NCI-H1694 treated with DMSO at 0.1 percent for 48 hours (cell line): ENCODE measurements around the gene ASIP.
"Not testable (repeated sequence)": the region's sequence is repeated elsewhere in the genome, so short reads cannot be mapped to it uniquely, and the experiment has no call there.

Experiments used
- DNase-seq: peaks from one replicate; lab custom pipeline; 2025; lab: John Stamatoyannopoulos, UW

The ASIP gene

DNA sequence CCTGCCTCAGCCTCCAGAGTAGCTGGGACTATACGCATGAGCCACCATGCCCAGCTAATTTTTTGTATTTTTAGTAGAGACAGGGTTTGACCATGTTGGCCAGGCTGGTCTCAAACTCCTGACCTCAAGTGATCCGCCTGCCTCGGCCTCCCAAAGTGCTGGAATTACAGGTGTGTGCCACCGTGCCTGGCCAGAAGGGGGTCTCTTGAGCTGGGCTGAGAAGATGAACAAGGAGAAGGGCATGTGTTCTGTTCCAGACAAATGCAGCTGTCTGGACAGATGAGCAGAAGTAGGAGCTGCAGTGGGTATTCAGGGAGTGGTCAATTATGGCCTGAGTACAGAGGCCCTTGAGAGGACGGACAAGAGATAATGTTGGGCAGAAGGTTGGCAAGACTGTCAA, 46.3 kb downstream of the ASIP start:
- DNase-seq = not testable (repeated sequence)

DNA sequence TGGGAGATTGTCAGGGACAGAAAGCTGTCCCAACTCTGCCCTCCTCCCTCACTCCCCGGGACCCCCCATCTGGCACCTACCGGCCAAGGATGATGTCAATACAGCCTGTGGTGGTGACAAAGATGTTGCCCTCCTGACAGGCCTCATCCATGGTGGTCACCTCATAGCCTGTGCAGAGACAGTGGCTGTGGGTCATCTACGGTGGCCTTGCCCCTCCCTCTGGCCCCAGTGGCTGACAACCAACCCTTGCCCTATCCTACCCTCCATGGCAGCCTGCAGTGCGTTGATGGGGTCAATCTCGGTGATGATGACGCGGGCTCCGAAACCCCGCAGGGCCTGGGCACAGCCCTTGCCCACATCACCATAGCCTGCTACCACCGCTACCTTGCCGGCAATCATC, 49.2 kb downstream of the ASIP start:
- DNase-seq = no peak

DNA sequence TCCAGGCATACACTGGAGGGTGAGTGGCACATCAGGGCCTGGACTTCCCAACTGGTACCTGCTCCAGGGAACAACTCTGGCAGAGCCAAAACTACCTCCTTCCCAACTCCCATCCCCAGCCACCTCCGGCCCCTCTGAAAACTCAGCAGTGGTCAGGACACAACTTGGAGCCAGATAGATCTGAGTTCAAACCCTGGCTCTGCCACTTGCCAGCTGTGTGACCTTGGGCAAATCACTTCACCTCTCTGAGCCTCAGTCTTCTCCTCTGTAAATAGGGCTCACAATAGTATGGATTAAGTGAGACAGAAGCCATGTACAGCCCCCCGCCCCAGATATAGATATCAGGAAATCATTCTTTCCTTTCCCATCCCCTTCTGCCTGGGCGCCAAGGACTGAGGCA, 51.3 kb downstream of the ASIP start:
- no peak for DNase-seq

DNA sequence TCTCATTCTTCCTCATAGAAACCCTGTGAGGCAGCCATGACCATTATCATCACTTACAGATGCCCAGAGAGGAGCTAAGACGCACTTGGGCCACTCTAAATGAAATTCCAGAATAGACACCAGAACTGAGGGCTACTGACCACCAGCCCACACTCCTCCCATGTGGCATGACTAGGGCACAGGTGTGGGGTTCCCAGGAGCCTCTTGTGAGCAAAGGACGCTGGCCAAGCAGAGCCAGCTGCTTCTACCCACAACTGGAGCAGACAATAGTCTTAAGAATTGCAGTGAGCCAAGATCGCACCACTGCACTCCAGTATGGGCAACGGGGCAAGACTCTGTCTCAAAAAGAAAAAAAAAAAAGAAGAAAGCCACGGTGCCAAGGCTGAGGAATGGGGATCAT, 51.9 kb downstream of the ASIP start:
- DNase-seq = no peak

DNA sequence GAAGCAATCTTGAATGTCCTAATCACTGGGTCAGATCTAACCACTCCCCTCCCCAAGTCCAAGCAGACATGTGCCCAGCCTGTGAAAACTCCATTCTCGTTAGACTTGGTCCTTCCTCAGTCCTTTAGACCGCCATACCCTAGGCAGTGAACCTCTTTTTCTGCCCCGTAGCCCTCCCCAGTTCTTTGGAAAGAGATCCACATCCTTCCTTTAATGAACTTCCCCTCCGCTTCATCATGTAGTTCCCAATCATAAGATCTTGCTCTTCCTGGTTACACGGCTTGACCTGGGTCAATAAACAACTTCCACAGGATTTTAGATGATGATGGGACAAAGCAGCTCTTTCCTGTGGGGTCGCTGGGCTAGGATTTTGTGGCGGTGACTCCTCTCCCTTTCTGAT, 52.4 kb downstream of the ASIP start:
- no peak for DNase-seq

DNA sequence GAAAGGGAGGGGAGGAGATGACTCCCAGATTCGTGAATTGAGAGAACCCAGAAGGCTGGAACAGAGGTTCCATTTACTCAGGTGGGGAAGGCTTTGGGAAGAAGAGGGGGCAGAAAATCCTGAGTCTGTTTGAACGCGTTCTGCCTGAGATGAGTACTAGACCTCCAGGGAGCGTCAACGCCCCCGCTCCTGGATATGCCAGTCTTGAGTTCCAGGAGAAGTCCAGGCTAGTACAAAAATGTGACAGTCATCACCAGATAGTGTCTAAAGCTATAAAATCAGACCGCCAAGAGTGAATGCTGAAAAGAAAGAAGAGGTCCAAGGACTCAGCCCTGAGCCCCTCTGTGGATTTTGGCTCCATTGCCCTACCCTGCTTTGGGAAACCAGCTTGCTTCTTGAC, 53.3 kb downstream of the ASIP start:
- no peak for DNase-seq

DNA sequence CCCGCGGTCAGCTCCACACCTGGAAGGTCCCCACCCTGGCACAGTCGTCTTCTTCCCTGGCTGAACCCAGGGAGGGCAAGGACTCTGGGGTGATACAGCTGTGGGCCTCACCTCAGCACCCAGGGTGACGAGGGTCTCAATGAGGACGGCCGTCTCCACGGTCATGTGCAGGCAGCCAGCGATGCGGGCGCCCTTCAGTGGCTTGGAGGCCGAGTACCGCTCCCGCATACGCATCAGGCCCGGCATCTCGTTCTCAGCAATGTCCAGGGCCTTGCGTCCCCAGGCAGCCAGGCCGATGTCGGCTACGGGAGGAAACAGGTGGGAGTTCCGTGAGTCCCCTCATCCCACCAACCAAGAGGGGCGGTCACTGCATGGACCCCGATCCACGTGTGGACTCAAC, 54.1 kb downstream of the ASIP start:
- no peak for DNase-seq

DNA sequence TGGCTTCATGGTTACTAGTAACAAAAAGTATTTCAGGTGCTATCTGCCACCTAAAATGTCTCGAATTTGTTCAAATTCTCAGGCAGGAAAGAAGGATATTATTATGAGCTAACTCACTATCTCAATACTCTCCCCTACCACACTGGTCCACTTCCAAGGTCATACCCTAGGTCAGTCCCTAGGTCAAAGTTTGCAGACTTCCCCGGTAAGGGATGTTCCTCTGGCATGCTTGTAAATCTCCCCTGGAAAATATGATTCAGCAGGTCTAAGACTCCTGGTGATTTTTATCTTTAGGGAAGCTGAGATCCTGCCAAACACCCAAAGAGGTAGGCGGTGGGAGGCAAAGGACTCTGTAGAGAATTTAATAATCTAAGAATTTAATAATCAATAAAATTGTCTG, 55.2 kb downstream of the ASIP start:
- DNase-seq = no peak

DNA sequence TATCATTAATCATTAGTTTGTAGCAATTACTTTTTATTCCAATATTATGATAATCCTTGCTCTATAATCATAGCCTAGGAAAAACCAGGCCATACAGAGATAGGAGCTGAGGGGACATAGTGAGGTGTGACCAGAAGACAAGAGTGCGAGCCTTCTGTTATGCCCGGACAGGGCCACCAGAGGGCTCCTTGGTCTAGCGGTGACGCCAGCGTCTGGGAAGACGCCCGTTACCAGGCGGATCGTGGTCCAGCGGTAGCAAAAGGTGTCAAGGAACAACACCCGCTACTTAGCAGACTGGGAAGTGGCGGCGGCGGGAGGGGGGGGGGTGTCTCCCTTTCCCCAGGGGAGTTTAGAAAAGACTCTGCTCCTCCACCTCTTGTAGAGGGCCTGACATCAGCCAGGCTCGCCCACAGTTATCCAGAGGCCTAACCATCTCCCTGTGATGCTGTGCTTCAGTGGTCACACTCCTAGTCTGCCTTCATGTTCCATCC, 57.1 kb downstream of the ASIP start:
- DNase-seq = not testable (repeated sequence)

DNA sequence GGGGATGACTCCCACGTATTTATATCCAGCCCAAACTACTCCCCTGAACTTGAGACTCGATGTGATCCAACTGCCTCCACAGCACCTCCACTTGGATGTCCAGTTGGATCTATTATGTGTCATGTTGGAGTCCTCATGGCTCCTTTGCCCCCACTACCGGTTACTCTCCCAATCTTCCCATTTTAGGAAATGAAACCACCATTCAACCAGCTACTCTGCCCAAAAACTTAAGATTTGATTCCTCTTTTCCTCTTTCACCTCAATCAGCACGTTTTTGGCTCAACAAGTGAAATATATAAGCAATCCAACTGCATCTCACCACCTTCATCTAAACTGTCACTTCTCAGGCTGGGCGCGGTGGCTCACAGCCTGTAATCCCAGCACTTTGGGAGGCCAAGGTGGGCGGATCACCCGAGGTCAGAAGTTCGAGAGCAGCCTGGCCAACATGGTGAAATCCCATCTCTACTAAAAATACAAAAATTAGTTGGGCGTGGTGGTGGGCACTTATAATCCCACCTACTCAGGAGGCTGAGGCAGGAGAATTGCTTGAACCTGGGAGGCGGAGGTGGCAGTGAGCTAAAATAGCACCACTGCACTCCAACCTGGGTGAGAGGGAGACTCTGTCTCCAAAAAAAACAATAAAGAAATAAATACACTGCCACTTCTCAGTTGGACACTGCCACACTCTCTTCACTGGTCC, 58.5 kb downstream of the ASIP start:
- DNase-seq = no peak

DNA sequence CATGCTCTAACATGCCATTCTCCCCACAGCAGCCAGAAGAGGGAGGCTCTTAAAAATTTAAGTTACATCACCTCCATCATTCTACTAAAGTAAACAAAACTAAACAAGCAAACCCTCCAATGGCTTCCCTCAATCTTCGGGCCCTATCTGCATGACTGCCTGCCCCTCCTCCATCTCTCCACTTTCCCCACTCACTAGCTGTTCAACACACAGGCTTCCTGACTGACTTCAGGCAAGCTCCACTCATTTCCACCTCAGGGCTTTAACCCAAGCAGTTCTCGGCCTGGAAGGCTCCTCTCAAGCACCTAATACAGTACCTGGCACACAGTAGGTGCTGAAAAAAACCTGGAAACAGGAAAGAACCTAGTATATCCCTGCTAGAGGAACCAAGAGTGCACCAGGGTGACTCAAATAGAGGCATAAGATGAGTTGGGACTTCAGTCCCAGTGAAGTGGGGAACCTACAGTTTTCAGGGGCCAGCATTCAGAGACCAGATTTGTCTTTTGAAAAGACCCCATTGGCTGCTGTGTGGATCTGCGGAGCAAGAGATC, 59.1 kb downstream of the ASIP start:
- no peak for DNase-seq

DNA sequence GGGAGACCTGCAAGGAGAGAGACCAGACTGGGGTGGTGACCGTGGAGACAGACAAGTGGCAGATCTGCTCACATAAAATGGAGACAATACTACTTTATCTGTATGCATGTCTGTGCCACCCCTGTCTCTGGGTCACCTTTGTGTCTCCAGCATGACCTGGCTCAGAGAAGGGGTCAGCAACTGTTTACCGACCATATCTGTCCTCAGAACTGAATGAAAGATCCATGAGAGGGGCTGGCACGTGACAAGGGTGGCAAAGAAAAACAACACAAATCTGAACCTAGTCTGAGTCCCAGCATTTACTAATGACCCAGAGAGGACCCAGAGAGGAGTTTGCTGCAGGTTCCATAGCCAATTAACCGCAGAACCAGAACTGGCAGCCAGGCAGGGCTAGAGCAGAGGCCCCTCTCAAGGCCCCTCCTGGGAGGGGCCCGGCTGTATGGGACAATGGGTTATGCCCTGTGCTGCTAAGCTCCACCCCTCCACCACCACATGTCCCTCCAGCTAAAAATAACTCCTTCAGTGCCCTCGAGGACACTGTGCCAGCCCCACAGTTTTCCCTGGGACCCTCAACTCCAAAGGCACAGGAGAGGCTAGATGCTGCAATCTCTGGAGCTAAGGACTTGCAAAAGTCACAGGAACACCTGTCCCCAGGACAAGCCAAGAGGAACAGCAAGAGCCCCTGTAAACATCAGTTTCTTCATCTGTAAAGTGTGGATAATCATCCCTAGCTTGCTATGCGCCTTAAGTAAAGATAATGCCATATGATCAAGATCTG, 59.8 kb downstream of the ASIP start:
- DNase-seq = no peak

DNA sequence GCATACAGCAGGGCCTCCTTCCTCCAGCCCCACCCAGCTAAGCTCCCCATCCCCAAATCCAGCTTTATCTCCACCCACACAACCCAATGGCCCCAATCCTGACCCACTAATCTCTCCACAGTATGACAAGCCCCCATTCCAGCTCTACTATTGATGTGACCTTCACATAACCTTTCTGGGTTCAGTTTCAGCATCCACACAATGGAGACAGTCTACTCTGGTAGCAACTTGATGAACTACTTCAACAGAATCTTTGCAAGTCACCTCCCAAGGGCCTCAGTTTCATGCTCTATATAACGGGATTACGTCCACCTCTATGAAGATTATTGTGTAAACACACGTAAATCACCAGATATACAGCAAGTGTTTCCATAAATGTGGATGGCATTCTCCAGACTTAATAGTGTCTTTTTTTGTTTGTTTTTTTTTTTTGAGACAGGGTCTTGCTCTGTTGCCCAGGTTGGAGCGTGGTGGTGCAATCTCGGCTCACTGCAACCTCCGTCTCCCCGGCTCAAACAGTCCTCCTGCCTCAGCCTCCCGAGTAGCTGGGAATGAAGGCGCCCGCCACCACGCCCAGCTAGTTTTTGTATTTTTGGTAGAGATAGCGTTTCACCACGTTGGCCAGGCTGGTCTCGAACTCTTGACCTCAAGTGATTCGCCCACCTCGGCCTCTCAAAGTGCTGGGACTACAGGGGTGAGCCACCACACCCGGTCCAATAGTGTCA, 60.5 kb downstream of the ASIP start:
- no peak for DNase-seq

DNA sequence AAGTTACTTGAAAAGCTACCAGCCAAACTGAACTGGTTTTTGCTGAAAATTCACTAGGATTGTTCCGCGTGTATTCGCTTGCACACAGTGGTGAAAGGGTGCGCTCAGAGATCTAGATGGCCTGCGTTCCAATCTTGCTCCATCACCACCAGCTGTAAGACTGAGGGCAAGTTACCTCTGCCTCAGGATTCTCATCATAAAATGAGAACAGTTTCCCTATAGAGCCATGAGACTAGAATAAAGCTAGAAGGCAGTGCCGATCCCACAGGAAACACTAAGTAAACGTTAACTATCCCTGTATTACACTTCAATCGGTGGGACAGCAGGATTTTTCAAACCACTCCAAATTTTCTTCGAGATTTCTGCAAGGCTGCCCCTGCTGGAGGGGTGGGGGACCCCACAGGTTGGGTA, 61.1 kb downstream of the ASIP start:
- peak; percentile 11 for DNase-seq

DNA sequence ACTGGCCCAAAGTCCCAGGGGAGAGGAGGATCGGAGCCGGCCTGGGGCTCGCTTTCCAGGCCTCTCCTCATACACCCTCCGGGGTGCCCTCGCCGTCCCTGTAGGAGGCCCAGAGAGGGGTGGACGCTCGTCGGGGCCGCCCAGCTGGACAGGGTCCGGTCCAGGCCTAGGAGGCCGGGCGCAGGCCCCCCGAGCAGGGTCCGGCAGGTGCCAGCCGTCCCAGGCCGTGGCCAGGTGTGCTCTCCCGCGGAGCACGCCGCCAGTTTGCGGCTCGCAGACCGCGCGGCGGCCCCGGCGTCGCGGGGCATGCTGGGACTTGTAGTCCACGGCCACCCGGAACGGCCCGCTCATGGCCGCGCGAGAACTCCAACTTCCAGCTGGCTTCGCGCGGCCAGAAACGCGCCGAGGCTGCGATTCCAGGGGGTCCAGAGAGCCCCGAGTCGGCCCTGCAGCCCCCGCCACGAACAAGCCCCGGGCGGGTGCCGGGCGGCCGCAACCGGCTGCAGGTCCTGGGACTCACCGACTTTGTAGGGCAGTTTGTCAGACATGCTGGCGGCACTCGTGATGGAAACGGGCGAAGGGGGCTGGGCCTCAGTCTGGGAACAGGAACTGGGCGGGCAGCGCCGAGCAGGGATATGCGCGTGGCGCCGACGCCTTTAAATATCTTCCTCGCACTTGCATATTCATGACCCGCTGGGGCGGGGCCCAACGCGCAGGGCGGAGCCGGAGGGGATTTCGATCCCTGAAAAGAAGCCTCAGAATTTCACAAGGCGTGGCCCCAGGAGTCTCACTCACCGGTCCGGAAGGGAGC, 61.7 kb downstream of the ASIP start, which contains the start of gene AHCY:
AHCY (minus strand) TSS at position 633 of the 811 bp plus-strand sequence; CDS start at position 548, 85 bp downstream.
- peak; percentile 84 for DNase-seq

DNA sequence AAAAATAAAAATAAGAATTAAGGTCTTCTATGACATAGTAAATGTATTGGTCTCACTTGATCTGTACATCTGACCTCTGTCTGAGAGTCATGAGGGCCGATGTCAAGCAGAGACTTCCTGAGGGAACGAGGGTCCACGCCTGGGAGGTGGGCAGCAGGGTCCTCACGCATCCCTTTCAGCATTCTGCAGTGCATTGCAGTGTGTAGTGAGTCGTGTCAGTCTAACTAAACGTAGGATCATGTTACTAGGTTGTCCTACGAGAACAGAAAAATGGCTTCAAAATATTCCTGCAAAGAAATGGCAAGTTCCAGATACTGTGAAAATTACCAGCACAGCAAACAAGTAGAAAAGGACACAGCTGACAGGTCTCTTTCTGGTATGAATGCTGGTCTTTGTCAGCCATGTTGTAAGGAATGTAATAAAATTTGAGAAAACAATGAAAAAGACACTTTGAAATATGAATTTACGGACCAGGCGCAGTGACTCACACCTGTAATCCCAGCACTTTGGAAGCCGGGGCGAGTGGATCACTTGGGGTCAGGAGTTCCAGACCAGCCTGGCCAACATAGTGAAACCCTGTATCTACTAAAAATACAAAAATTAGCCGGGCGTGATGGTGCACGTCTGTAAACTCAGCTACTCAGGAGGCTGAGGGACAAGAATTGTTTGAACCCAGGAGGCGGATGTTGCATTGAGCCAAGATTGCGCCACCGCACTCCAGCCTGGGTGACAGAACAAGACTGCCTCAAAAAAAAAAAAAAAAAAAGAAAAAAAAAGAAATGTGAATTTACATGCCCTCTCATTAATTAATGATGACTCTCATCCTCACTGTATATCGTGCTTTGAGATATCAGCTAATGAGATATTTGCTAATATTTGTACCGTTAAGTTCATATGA, 64.4 kb downstream of the ASIP start:
- no peak for DNase-seq

DNA sequence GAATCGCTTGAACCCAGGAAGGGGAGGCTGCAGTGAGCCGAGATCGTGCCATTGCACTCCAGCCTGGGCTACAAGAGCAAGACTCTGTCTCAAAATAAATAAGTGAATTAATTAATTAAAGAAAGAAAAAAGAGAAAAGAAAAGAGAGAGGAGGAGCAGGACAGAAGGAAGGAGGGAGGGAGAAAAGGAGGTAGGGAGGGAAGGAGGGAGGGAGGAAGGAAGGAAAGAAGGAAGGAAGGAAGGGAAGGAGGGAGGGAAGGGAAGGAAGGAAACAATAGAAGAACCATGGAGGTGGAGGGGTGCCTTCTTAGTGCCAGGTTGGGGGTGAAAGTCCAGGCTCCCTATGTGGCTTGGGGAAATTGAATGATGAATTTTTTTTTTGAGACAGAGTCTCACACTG, 68.5 kb downstream of the ASIP start:
- DNase-seq = no peak

DNA sequence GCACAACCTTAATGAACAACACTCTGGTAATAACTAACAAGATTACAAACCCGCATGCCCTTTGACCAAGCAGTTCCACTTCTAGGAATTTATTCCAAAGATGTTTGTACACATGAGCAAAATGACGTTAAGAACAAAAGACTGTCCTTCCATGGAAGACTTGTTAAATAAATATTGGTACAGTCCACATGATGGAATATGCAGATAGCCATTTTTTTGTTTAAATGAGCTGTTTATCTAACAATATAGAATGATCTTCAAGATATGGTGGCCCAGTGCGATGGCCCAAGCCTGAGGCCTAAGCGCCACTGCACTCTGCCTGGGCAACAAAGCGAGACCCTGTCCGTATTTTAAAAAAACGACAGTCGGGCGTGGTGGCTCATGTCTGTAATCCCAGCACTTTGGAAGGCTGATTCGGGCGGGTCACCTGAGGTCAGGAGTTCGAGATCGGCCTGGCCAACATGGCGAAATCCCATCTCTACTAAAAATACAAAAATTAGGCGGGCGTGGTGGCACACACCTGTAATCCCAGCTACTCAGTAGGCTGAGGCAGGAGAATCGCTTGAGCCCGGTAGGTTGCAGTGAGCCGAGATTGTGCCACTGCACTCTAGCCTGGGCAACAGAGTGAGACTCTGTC, 69.4 kb downstream of the ASIP start:
- no peak for DNase-seq

DNA sequence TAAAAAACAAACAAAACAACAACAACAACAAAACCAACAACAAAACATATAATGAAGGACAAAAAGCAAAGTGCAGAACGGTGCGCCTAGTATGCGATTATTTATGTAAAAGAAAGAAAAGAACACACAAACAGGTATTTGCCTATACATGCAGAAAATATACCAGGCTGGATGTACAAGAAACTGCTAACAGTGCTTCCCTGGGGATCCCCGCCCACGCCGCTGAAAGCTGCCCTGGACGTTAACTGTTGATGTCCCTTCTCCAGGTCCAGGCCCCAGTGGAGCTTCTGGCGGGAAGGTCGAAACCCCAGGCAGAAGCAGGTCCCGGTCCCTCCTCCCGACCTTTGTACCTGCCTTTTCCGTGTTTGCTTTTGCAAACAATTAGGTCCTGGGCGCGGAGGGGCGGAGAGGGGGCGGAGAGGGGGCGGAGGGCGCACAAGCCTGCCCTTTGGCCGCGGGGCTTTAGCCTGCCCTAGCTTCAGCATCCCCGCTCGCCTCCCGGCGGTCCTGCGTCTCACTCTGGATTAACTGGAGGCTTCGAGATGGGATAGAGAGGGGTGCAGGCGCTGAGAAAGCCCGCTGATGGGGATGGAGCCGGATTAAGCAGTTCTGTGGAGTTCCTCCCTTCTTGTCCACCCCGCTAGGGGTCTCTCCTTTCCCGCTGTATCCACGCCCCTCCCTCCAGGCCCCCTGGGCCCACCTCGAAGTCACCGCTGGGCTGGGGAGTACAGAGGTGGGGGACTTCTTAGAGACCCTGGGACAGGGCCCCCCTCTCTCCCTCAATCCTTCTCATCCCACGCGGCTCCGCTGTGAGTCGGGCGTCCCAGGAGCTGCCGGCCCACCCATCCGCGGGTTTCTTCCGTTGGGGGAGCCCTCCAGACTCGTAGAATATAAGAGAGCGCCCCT, 70.1 kb downstream of the ASIP start:
- no peak for DNase-seq
